ENCODE measurements around the gene VPS13A. TPM values are rescaled to one million over a fixed set of nuclear protein-coding genes. Genes with fewer than 3 reads are reported as not detected.

The VPS13A gene
- total RNA-seq, 1 experiment from 2014 or later: 52.8 TPM

GRCh38 chr9:77429928-77430327 is 252.6 kb downstream of the VPS13A start:
- no peak overlapping the region for H3K9ac ChIP-seq (ENCODE audit: low read length)
- no peaks in the 10 kb centered on the region for H3K4me1 ChIP-seq (ENCODE audit: control insufficient read depth in 1 of 2, insufficient read depth in 2 of 2, low read length in 2 of 2)
- no peak overlapping the region for H3K27ac ChIP-seq (ENCODE audit: low read depth, low read length)
- no peak overlapping the region for H3K4me3 ChIP-seq (replicated peaks in 1 of 2; ENCODE audit: low read depth in 1 of 2, low read length in 2 of 2)
- H3K79me2 ChIP-seq (ENCODE audit: insufficient read depth, low read length): no peaks in the 10 kb centered on the region
- intact Hi-C loops (cut with micrococcal nuclease): loop anchor here (10.0 kb wide), 2 partner anchors 55 to 265 kb away; no protein-coding TSS in a partner anchor
- H2AFZ ChIP-seq (ENCODE audit: low read depth, low read length, poor library complexity, severe bottlenecking): no peak overlapping the region
- H4K20me1 ChIP-seq (ENCODE audit: insufficient read depth): no peaks in the 10 kb centered on the region
- ATAC-seq (no peak), DNase-seq (ENCODE audit: low read depth, low spot score) (no peak)
- H3K9me3 ChIP-seq (ENCODE audit: control insufficient read depth in 1 of 2, insufficient read depth in 1 of 2, low read depth in 1 of 2, low read length in 2 of 2): no peaks in the 10 kb centered on the region
- ChIA-PET CTCF (no interaction called here), POLR2A (no interaction called here), RAD21 (ENCODE audit: low non-redundant PET in 1 of 2, low total read pairs in 2 of 2, uncharacterized antibody in 2 of 2, unreplicated experiment in 2 of 2) (no interaction called here)
- H3K4me2 ChIP-seq (ENCODE audit: low read length): no peak overlapping the region
- no peaks in the 10 kb centered on the region for H3K36me3 ChIP-seq (ENCODE audit: control insufficient read depth in 1 of 2, insufficient read depth in 2 of 2, low read length in 2 of 2)
- no peaks in the 10 kb centered on the region for H3K9me2 ChIP-seq (ENCODE audit: insufficient read depth)
- no TSS peak for BruUV-seq (replicated peaks)
- no peak for TF ChIP-seq EZH2 (IDR thresholded peaks at IDR 0.05)
- no peak for TF ChIP-seq CTCF (IDR thresholded peaks at IDR 0.05 in 2 of 3, conservative IDR thresholded peaks at IDR 0.05 in 1 of 3; ENCODE audit: borderline replicate concordance in 1 of 3, insufficient read depth in 1 of 3, low read depth in 2 of 3, low read length in 2 of 3)
- no peak for TF ChIP-seq SIN3A (IDR thresholded peaks at IDR 0.05; ENCODE audit: low read depth)
- TF ChIP-seq ATF3 (IDR thresholded peaks at IDR 0.05): no peak
- no peaks in the 10 kb centered on the region for H3K27me3 ChIP-seq (ENCODE audit: insufficient read depth, low read length)

GRCh38 chr9:77432053-77432452 is 254.7 kb downstream of the VPS13A start:
- Histone ChIP-seq H3K36me3 (ENCODE audit: control insufficient read depth in 1 of 2, insufficient read depth in 2 of 2, low read length in 2 of 2) (no peaks in the 10 kb centered on the region), H3K9ac (ENCODE audit: low read length) (no peak overlapping the region), H3K4me1 (ENCODE audit: control insufficient read depth in 1 of 2, insufficient read depth in 2 of 2, low read length in 2 of 2) (no peaks in the 10 kb centered on the region), H3K9me2 (ENCODE audit: insufficient read depth) (no peaks in the 10 kb centered on the region), H3K27ac (ENCODE audit: low read depth, low read length) (no peak overlapping the region), H2AFZ (ENCODE audit: low read depth, low read length, poor library complexity, severe bottlenecking) (no peak overlapping the region), H3K4me3 (replicated peaks in 1 of 2; ENCODE audit: low read depth in 1 of 2, low read length in 2 of 2) (no peak overlapping the region), H4K20me1 (ENCODE audit: insufficient read depth) (no peaks in the 10 kb centered on the region), H3K9me3 (ENCODE audit: control insufficient read depth in 1 of 2, insufficient read depth in 1 of 2, low read depth in 1 of 2, low read length in 2 of 2) (no peaks in the 10 kb centered on the region), H3K27me3 (ENCODE audit: insufficient read depth, low read length) (no peaks in the 10 kb centered on the region), H3K4me2 (ENCODE audit: low read length) (no peak overlapping the region), H3K79me2 (ENCODE audit: insufficient read depth, low read length) (no peaks in the 10 kb centered on the region)
- ChIA-PET RAD21 (ENCODE audit: low non-redundant PET in 1 of 2, low total read pairs in 2 of 2, uncharacterized antibody in 2 of 2, unreplicated experiment in 2 of 2) (no interaction called here), POLR2A (no interaction called here), CTCF (interaction anchor here (0.8 to 1.0 kb wide), 2 partner anchors 25 to 319 kb away, joined by 3 read pairs; no protein-coding TSS in a partner anchor)
- DNase-seq (ENCODE audit: low read depth, low spot score) (no peak), ATAC-seq (no peak)
- intact Hi-C loops (cut with micrococcal nuclease): loop anchor here (2.0 to 10.0 kb wide), 3 partner anchors 53 to 689 kb away; no protein-coding TSS in a partner anchor
- TF ChIP-seq ELF1 (IDR thresholded peaks at IDR 0.05; ENCODE audit: borderline replicate concordance, low read depth): no peak
- TF ChIP-seq ZBTB33 (IDR thresholded peaks at IDR 0.05; ENCODE audit: extremely low read depth, insufficient replicate concordance, low read length): no peak
- TF ChIP-seq EZH2phosphoT487 (IDR thresholded peaks at IDR 0.05; ENCODE audit: borderline replicate concordance): no peak
- TF ChIP-seq REST (IDR thresholded peaks at IDR 0.05; ENCODE audit: low read depth): no peak
- TF ChIP-seq SP1 (IDR thresholded peaks at IDR 0.05; ENCODE audit: low read depth): no peak
- TF ChIP-seq ATF3 (IDR thresholded peaks at IDR 0.05): no peak
- TF ChIP-seq SIN3A (IDR thresholded peaks at IDR 0.05; ENCODE audit: low read depth): no peak
- TF ChIP-seq TCF7L2 (IDR thresholded peaks at IDR 0.05; ENCODE audit: borderline replicate concordance, extremely low read depth, insufficient read depth, insufficient read length): no peak
- BruUV-seq (replicated peaks): no TSS peak

Measured in HCT116 (cell line).